B cell (primary cell): ENCODE results near the gene DHX35. TPM values are rescaled to one million over a fixed set of nuclear protein-coding genes. Genes with fewer than 3 reads are reported as not detected.
"Not testable (repeated sequence)": the region's sequence is repeated elsewhere in the genome, so short reads cannot be mapped to it uniquely, and the experiment has no call there.

Experiments
- ATAC-seq: fragments of 200-7000 bp; cut with Tn5 transposase; one replicate; pipeline ENCODE4 v1.10.0; 2021; ENCODE audit warnings: low read depth, mild to moderate bottlenecking, moderate number of reproducible peaks, moderate library complexity
- CTCF ChIA-PET: fragments of 350-600 bp; sonication (Branson Sonifier 250); formaldehyde crosslinking; loops from one replicate; lab custom pipeline; 2021; ENCODE audit warnings: antibody characterized with exemption, inconsistent platforms; lab: Charles Lee
- POLR2A ChIA-PET: fragments of 350-600 bp; sonication (Branson Sonifier 250); formaldehyde crosslinking; loops from one replicate; lab custom pipeline; 2021; ENCODE audit warnings: antibody characterized with exemption; lab: Charles Lee
- DNase-seq: peaks from one replicate; pipeline ENCODE4 v3.0.0; 2013
- H2AFZ ChIP-seq: 2 replicates; pipeline ENCODE4 v1.6.1; 2012; ENCODE audit warnings: mild to moderate bottlenecking, low read depth, low read length; ENCODE audit not compliant: insufficient read depth, poor library complexity, severe bottlenecking
- H3K27ac ChIP-seq, 2 donors: 1 replicate in 1 of 2; 2 replicates in 1 of 2; pipeline ENCODE4 v1.5.1; 2012 to 2013; ENCODE audit warnings: low read length in 2 of 2, mild to moderate bottlenecking in 2 of 2, moderate library complexity in 1 of 2
- H3K27me3 ChIP-seq, 4 experiments: fragments of 200-600 bp in 1 of 4; sonication (generic) in 1 of 4; replicated peaks in 1 of 4; 1 replicate in 2 of 4; 2 replicates in 2 of 4; pipeline versions ENCODE4 v1.6.1 to v1.7.0; 2013 to 2016; ENCODE audit warnings: low read length in 3 of 4, mild to moderate bottlenecking in 2 of 4, mixed read lengths in 1 of 4, moderate library complexity in 1 of 4; ENCODE audit not compliant: insufficient read depth in 4 of 4, control insufficient read depth in 3 of 4; ENCODE audit errors: control extremely low read depth in 1 of 4
- H3K36me3 ChIP-seq, 2 experiments: replicated peaks in 1 of 2; 1 replicate in 1 of 2; 2 replicates in 1 of 2; pipeline versions ENCODE4 v1.6.1 to v1.7.1; 2013; ENCODE audit warnings: low read length in 1 of 2; ENCODE audit not compliant: insufficient read depth in 2 of 2, control insufficient read depth in 1 of 2; ENCODE audit errors: control extremely low read depth in 1 of 2, extremely low read depth in 1 of 2
- H3K4me1 ChIP-seq, 2 donors: fragments of 200-600 bp in 1 of 2; sonication (generic) in 1 of 2; 1 replicate in 1 of 2; 2 replicates in 1 of 2; pipeline versions ENCODE4 v1.5.1 to v1.6.1; 2013 to 2017; ENCODE audit warnings: low read length in 2 of 2; ENCODE audit not compliant: control insufficient read depth in 2 of 2, insufficient read depth in 2 of 2
- H3K4me2 ChIP-seq: replicated peaks from 2 replicates; pipeline ENCODE3; 2012; ENCODE audit warnings: mild to moderate bottlenecking, low read depth, low read length; ENCODE audit not compliant: poor library complexity, severe bottlenecking
- H3K4me3 ChIP-seq, 5 experiments: fragments of 200-600 bp in 1 of 5; sonication (generic) in 1 of 5; 1 replicate in 3 of 5; 2 replicates in 2 of 5; pipeline versions ENCODE4 v1.5.1 to v1.7.0; 2011 to 2016; ENCODE audit warnings: low read length in 4 of 5, mild to moderate bottlenecking in 4 of 5, low read depth in 2 of 5, control low read depth in 1 of 5, moderate library complexity in 1 of 5; ENCODE audit not compliant: insufficient read depth in 1 of 5; ENCODE audit errors: control extremely low read depth in 1 of 5, extremely low read depth in 1 of 5
- H3K79me2 ChIP-seq: fragments of 200-600 bp; sonication (generic); one replicate; pipeline ENCODE4 v1.6.0; 2016; ENCODE audit warnings: low read length; ENCODE audit not compliant: control insufficient read depth, insufficient read depth
- H3K9ac ChIP-seq: fragments of 200-600 bp; sonication (generic); 2 replicates; pipeline ENCODE4 v1.6.1; 2017; ENCODE audit warnings: mild to moderate bottlenecking, low read length, moderate library complexity
- H3K9me3 ChIP-seq, 3 donors: one replicate each; pipeline versions ENCODE4 v1.6.1 to v1.7.1; 2013; ENCODE audit warnings: low read length in 2 of 3; ENCODE audit not compliant: control insufficient read depth in 2 of 3, insufficient read depth in 1 of 3; ENCODE audit errors: control extremely low read depth in 1 of 3
- H4K20me1 ChIP-seq: 2 replicates; pipeline ENCODE4 v1.6.0; 2012; ENCODE audit warnings: mild to moderate bottlenecking, low read length; ENCODE audit not compliant: insufficient read depth, control insufficient read depth, poor library complexity, severe bottlenecking
- H3K27ac Mint-ChIP-seq: one replicate; pipeline ENCODE4 v1.8.0; 2021; ENCODE audit warnings: mixed read lengths
- H3K27me3 Mint-ChIP-seq: one replicate; pipeline ENCODE4 v1.8.0; 2021; ENCODE audit warnings: mixed read lengths
- H3K4me1 Mint-ChIP-seq: one replicate; pipeline ENCODE4 v1.8.0; 2021; ENCODE audit warnings: mixed read lengths
- H3K4me3 Mint-ChIP-seq: one replicate; pipeline ENCODE4 v1.8.0; 2021; ENCODE audit warnings: mixed read lengths
- H3K9me3 Mint-ChIP-seq: one replicate; pipeline ENCODE4 v1.8.0; 2022; ENCODE audit warnings: mixed read lengths; ENCODE audit not compliant: insufficient read depth
- CTCF ChIP-seq: fragments of 200-600 bp; IDR thresholded peaks from one replicate; pipeline ENCODE4 v1.8.0; 2022; ENCODE audit warnings: antibody characterized with exemption, mild to moderate bottlenecking
- EZH2 ChIP-seq: IDR thresholded peaks from 2 replicates; pipeline ENCODE4 v1.6.1; 2012; ENCODE audit warnings: borderline replicate concordance, low read depth, mild to moderate bottlenecking, moderate library complexity, low read length; ENCODE audit not compliant: insufficient read depth, poor library complexity, severe bottlenecking
- WGBS: methylation state at CpG from one replicate; pipeline ENCODE4 v1.1.5; 2013; ENCODE audit warnings: missing lambda C conversion rate; ENCODE audit not compliant: insufficient coverage; 5-methylcytosine and 5-hydroxymethylcytosine counted together
- intact Hi-C: fragments of 100-400 bp; cut with micrococcal nuclease; formaldehyde crosslinking; loops from one replicate; pipeline ENCODE4 v1.10.0; 2022
- polyA plus RNA-seq: library from polyadenylated mRNA; depleted of rRNA; stranded (reverse); fragments of >200 nt; gene quantifications from 2 replicates; pipeline ENCODE4 v1.2.3, GENCODE V29; 2012
- total RNA-seq, 2 donors: library from RNA; stranded (reverse); fragments of 120-200 nt in 1 of 2; gene quantifications; 1 replicate in 1 of 2; 2 replicates in 1 of 2; pipeline versions ENCODE4 v1.2.3 to v1.2.4, GENCODE V29; 2013 to 2022

Gene DHX35
- total and polyA plus RNA-seq, 2 donors (not counting 1 experiment from before 2014, with no cell fraction given), result 7.5 to 12.4 TPM

GRCh38 chr20:38957915-38958485 lies 4.1 kb upstream of the DHX35 start:
- DNase-seq (no peak), ATAC-seq (no peak)
- intact Hi-C loops, result no loop called here
- Mint-ChIP-seq H3K4me1 (peaks cover 18% of the 10 kb centered on the region), H3K27me3 (no peaks in the 10 kb centered on the region), H3K27ac (no peak overlapping the region), H3K9me3 (no peaks in the 10 kb centered on the region), H3K4me3 (no peak overlapping the region)
- Histone ChIP-seq H3K9me3 (no peaks in the 10 kb centered on the region), H3K4me2 (no peak overlapping the region), H2AFZ (no peak overlapping the region), H3K79me2 (no peaks in the 10 kb centered on the region), H3K27ac (no peak overlapping the region), H3K4me1 (peaks cover 11 to 12% of the 10 kb centered on the region in 2 donors), H3K9ac (no peak overlapping the region), H4K20me1 (no peaks in the 10 kb centered on the region), H3K27me3 (no peaks in the 10 kb centered on the region), H3K4me3 (no peak overlapping the region), H3K36me3 (no peaks in the 10 kb centered on the region)
- WGBS, result 100% methylated on average over 7 of the region's 8 CpGs
- POLR2A ChIA-PET, result no interaction called here
- CTCF ChIA-PET, result interaction anchor here (1.2 kb wide), 1 partner anchor 92 kb away, joined by 3 read pairs; no protein-coding TSS in a partner anchor
- TF ChIP-seq CTCF (no peak), EZH2 (no peak)

- H3K4me3 Mint-ChIP-seq, H4K20me1 ChIP-seq, POLR2A ChIA-PET, H3K9me3 ChIP-seq, H3K36me3 ChIP-seq, H3K27ac Mint-ChIP-seq, H2AFZ ChIP-seq, H3K27me3 ChIP-seq, ATAC-seq, H3K27me3 Mint-ChIP-seq, H3K9ac ChIP-seq, H3K4me3 ChIP-seq, H3K27ac ChIP-seq, H3K4me2 ChIP-seq, DNase-seq, H3K9me3 Mint-ChIP-seq: not testable (repeated sequence)
- peaks cover 20% of the 10 kb centered on the region for H3K4me1 Mint-ChIP-seq
- intact Hi-C loops, result loop anchor here (5.0 to 10.0 kb wide), 3 partner anchors 233 to 1265 kb away; partner anchors contain the start of genes CTNNBL1 and RALGAPB
- CTCF ChIA-PET, result interaction anchor here (4.0 kb wide), 1 partner anchor 311 kb away, joined by 20 read pairs; no protein-coding TSS in a partner anchor
- peaks cover 21% of the 10 kb centered on the region for H3K79me2 ChIP-seq
- WGBS, result 100% methylated on average over 3 of the region's 9 CpGs
- H3K4me1 ChIP-seq, result peaks cover 14% of the 10 kb centered on the region in 2 donors
These were observed 1.9 kb upstream of the DHX35 start for GRCh38 chr20:38960187-38960687.
